Activated CD8-positive, alpha-beta memory T cell treated with anti-CD3 and anti-CD28 coated beads, Interleukin-2, amount 50 U/mL, for 48 hours (primary cell): ENCODE data around the gene PEX11G.
"Not testable (repeated sequence)": the region's sequence is repeated elsewhere in the genome, so short reads cannot be mapped to it uniquely, and the experiment has no call there.

ENCODE experiments used
- DNase-seq: peaks from one replicate; pipeline ENCODE4 v3.0.0-alpha.2; 2020

Gene PEX11G

DNA sequence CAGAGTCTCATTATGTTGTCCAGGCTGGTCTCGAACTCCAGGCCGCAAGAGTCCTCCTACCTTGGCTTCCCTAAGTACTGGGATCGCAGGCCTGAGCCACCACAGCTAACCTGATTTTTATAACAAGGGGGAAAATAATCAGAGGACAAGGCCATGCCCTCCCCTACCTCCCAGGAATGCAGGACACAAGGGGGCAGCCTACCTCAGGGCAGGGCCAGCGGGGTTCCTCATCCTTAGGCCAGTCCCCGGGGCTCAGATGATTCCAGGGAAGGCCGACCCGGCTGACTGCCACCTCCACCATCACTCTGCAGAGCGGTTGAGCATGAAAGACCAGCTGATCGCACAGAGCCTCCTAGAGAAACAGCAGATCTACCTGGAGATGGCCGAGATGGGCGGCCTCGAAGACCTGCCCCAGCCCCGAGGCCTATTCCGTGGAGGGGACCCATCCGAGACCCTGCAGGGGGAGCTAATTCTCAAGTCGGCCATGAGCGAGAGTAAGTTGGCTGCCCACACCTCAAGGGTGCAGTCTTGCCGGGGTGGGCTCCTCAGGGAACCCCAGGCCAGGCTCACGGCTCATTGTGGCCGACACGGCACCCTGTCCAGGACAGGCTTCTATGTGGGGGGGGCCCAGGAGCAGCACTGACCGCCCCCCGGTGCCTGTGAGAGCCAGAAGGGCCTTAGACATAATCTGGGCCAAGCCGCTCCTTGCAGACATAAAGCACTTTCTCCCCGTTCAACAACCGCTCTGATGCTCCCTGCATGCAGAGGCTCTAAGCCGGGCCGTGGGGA lies 26.8 kb downstream of the PEX11G start:
- DNase-seq, result no peak

DNA sequence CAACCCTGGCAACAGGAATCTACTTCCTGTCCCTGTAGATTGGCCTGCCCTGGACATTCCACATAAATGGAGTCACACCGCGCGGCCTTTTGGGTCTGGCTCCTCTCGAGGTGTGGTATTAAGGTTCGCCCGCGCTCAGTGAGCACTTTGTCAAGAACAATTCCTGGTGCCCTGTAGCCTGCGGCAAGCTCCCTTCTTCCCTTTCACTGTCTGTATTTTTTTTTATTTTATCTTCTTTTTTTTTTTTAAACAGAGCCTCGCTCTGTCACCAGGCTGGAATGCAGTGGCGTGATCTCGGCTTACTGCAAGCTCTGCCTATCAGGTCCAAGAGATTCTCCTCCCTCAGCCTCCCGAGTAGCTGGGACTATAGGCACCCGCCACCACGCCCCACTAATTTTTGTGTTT lies 28.3 kb downstream of the PEX11G start:
- DNase-seq, result no peak

DNA sequence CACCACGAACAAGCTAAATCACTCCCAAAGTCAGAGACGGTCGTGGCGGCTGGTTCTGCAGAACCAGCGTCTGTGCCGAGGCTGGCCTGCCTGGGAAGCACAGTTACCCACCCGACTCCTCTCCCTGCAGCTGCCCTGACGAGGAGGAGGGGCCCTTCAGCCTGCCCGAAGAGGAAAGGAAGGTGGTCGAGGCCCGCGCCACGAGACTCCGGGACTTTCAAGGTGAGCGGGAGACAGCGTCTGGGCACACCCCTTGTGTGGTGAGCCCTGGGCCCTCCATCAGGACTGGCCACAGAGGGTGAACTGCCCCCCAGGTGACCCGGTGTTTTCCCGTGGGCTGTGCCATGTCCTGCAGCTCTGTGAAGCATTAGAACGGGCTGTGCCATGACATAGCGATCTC lies 29.1 kb downstream of the PEX11G start:
- no peak for DNase-seq

DNA sequence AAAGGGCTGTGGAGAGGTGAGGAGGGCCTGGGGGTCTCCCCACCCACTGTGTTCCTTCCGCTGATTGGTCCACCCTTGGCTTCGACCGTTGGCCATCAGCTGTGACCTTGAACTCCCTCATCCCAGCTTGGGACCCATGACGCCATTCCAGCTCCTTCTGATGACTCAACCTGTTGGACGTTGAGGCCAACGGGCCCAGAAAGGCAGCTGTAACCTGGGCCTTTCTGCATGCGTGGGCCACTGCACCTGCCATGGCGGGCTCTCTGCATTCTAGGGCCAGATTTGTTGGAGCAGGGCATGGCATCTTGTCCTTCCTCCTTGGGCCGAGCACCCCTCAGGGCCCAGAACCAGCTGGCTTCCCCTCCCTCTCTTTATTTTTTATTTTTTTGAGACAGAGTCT lies 30.2 kb downstream of the PEX11G start:
- no peak for DNase-seq

DNA sequence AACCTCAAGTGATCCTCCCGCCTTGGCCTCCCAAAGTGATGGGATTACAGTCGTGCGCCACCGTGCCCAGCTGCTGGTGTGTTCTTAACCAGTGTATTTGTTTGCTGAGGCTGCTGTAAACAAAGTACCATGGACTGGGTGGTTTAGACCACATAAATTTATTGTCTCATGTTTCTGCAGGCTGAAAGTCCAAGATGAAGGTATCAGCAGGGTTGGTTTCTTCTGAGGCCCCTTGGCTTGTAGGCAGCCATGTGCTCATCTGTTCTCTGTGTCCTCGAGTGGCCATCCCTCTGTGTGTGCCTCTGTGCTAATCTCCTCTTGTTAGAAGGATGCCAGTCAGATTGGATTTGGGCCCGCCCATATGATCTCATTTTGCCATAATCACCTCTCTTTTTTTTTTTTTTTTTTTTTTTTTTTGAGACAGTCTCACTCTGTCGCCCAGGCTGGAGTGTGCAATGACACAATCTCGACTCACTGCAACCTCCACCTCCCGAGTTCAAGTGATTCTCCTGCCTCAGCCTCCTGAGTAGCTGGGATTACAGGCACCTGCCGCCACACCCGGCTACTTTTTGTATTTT lies 31.8 kb downstream of the PEX11G start:
- DNase-seq, result no peak

DNA sequence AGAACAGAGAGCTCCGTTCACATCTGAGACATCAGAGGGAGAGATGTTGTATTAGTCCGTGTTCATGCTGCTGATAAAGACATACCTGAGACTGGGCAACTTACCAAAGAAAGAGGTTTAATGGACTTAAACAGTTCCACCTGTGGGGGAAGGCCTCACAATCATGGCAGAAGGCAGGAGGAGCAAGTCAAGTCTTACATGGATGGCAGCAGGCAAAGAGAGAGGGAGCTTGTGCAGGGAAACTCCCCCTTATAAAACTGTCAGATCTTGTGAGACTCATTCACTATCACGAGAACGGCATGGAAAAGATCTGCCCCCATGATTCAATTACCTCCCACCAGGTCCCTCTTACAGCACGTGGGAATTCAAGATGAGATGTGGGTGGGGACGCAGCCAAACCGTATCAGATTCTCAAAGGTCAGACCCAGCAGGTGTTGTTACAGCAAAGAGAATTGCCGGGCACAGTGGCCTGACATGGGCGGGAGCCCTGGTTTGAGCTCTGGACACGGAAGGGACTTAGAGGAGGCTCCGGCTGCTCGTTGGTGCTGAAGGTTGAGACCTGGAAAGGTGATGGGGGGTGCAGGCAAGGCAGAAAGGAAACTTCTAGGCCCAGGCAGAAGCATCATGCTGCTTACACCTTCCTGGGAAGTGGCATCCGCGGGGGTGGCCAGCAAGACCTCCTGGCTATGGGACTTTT lies 33.1 kb downstream of the PEX11G start:
- DNase-seq, result no peak

DNA sequence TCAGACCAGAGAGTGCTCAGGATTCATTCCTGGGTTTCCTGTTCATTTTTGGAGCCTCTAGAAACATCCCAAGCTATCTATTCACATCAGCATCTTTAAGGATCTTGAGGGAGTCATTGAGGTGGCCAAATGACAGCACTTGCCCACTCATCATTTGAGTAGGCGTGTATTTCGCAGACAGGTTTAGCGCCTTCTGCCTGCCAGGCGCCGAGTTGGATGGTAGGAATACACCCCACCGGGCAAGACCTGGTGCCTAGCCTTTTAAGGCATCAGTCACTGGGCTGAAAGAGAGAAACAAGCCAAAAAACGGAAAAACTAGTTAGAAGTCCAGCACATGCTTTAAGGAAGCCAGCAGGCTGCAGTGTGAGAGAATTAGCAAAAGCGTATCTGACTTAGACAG lies 33.8 kb downstream of the PEX11G start:
- DNase-seq, result no peak

DNA sequence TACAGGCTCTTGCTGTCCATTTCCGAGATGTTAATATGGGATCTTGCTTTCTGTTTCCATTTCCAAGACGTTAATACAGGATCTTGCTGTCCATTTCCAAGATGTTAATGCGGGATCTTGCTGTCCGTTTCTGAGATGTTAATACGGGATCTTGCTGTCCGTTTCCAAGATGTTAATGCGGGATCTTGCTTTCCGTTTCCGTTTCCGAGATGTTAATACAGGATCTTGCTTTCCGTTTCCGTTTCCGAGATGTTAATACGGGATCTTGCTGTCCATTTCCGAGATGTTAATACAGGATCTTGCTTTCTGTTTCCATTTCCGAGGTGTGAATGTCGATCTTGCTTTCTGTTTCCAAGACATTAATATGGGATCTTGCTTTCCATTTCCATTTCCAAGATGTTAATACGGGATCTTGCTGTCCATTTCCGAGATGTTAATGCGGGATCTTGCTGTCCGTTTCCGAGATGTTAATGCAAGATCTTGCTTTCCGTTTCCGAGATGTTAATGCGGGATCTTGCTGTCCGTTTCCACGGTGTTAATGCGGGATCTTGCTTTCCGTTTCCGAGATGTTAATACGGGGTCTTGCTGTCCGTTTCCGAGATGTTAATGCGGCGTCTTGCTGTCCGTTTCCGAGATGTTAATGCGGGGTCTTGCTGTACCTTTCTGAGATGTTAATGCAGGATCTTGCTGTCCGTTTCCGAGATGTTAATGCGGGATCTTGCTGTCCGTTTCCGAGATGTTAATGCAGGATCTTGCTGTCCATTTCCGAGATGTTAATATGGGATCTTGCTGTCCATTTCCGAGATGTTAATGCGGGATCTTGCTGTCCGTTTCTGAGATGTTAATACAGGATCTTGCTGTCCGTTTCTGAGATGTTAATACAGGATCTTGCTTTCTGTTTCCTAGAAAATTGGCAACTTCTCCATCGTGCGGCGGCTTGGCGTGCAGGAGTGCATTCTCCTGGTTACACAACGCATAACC lies 38.3 kb downstream of the PEX11G start:
- no peak for DNase-seq

DNA sequence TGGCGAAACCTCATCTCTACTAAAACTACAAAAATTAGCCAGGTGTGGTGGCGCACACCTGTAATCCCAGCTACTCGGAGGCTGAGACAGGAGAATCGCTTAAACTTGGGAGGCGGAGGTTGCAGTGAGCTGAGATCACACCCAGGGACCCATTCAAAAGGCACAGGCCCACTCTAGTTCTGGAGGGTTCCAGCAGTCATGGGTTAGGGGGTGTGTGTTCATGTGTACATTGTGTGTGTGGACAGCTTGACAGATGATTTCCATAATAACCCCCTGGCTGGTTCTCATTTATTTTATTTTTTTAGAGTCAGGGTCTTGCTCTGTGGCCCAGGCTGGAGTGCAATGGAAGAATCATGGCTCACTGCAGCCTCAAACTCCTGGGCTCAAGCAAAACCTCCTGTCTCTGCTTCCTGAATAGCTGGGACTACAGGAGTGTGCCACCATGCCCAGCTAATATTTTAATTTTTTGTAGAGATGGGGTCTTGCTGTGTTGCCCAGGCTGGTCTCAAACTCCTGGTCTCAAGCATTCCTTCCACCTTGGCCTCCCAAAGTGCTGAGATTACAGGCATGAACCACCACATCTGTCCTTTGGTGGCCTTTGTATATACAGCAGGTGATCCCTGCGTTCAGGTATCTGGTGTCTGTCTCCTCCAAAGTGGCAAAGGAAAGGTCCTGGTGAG lies 39.3 kb downstream of the PEX11G start:
- DNase-seq, result not testable (repeated sequence)

DNA sequence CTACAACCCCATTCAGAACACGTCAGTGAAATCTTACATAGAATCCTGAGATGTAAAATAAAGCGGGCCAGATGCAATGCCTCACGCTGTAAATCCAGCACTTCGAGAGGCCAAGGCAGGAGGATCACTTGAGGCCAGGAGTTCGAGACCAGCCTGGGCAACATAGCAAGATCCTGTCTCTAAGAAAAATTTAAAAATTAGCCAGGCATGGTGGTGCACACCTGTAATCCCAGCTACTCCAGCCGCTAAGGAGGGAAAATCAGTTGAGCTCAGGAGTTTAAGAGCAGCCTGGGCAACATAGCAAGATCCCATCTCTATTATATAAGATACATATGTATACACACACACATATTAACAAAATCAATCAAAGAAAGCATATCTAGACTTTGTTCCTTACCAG lies 41.2 kb downstream of the PEX11G start:
- DNase-seq, result no peak

DNA sequence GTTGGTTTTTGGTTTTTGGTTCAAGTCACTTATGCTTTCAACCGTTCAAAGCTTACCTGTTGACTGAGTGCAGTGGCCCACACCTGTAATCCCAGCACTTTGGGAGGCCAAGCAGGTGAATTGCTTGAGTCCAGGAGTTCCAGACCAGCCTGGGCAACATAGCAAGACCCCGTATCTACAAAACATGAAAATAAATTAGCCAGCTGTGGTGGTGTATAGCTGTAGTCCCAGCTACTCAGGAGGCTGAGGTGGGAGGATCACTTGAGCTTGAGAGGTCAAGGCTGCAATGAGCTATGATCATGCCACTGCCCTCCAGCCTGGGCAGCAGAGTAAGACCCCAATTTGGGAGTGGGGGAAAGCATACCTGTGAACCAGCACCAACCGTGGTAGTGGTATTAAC lies 43.7 kb downstream of the PEX11G start:
- no peak for DNase-seq

DNA sequence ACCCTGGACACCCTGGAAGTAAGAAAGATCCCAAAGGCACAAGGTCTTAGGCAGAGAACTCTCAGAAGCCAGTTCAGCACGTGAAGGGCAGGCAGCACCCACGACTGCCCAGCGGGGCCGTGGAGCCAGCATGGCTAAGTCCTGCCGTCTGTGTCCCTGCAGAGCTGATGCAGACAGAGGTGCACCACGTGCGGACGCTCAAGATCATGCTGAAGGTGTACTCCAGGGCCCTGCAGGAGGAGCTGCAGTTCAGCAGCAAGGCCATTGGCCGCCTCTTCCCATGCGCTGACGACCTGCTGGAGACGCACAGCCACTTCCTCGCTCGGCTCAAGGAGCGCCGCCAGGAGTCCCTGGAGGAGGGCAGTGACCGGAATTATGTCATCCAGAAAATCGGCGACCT lies 44.8 kb downstream of the PEX11G start:
- no peak for DNase-seq

DNA sequence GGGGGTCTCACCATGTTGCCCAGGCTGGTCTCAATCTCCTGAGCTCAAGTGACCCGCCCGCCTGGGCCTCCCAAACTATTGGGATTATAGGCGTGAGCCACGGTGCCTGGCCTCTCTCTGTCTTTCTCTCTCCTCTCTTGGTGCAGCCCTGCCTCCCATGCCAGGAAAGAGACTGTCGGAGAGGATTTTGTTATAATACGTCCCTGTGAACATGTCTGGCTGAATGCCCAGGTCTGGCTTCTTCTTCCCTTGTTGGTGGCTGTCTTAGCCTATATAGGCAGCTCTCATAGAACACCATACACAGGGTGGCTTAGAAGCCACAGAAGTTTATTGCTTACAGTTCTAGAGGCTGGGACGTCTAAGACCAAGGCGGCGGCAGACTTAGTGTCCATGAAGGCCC lies 46.4 kb downstream of the PEX11G start:
- DNase-seq, result no peak

DNA sequence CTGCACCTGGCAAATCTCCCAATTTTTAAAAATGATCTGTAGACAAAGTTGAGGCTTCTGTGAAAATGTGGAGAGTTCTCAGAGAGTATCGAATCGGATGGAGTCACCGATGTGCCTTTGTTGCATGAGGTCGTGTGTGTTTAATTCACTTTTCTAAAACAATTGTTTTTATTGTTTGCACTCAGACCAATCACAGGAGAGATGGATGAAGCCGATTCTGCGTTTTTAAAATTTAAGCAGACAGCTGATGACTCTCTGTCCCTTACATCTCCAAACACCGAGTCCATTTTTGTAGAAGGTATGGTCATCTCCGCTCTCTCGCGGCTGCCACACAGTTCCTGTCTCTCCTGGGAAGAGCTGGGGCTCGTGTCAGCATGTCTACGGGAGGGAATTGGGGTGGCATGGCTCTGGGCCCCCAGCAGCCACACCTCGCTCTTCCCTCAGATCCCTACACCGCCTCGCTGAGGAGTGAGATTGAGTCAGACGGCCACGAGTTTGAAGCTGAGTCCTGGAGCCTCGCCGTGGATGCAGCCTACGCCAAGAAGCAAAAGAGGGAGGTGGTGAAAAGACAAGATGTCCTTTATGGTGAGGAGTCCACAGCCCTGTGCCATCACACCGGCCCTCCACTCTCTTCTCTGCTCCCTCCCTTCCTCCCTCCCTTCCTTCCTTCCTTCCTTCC lies 47.2 kb downstream of the PEX11G start:
- DNase-seq, result no peak

DNA sequence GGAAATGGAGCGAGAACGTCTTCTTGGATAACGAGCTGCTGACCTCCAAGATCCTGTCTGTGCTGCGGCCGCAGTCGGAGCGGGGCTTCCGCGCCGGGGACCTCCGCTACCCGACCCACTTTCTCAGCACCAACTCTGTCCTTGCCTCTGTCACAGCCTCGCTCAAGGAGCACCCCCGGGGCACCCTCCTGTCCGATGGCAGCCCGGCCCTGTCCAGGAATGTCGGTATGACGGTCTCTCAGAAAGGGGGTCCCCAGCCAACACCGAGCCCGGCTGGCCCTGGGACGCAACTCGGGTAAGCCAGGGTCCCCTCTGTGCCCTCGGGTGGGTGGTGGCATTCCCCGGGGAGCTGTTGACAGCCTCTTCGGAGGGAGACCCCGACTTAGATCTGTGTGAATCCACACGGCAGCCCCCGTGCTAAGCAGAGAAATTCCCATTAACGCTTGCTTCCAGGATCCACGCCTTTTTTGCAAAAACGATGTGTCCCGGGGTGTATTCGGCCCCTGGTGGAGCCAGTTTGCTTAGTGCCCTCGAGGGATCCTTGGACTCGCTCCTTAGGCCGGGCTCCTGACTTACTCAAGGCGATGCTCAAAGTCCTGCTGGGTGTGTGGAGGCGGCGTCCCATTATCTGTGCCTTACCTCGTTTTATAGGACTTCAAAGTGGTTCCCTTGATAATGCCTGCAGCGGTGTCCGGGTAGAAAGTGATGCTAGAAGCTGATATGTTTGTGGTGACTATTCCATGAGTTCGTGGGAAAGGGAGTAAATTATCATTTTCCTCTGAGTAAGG lies 48.5 kb downstream of the PEX11G start:
- no peak for DNase-seq

DNA sequence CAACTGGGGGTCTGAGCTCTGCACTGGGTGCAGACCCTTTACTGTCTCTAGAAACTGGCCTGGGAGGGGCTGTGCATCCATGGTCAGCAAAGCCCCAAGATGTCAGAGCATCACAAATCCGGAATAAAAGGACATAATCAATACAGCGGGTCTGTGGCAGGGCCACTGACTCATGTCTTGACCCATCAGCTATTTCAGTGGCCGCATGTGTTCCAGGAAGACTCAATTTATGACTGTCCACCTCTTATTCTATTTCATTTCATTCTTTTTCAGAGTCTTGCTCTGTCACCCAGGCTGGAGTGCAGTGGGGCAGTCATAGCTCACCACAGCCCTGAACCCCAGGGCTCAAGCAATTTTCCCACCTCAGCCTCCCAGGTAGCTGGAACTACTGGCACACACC lies 53.2 kb downstream of the PEX11G start:
- DNase-seq, result no peak

DNA sequence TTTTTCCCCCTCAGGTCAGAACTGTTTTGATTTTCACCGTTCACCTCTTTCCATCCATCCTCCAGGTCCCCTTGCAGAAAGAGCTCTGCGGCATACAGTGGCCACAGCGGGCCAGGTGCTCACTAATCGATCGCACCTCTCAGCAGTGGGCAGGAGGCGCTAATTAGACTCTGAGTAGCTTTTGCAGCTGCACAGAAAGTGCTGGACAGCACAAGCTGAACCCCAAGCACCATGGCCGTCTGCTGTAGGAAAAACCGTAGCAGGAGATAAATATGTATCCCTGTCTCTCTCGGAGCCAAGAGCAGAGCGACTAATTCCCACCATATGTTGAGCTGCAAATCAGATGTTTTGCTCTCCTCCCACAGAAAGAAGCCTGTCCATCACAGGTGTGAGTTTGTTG lies 54.4 kb downstream of the PEX11G start:
- no peak for DNase-seq

DNA sequence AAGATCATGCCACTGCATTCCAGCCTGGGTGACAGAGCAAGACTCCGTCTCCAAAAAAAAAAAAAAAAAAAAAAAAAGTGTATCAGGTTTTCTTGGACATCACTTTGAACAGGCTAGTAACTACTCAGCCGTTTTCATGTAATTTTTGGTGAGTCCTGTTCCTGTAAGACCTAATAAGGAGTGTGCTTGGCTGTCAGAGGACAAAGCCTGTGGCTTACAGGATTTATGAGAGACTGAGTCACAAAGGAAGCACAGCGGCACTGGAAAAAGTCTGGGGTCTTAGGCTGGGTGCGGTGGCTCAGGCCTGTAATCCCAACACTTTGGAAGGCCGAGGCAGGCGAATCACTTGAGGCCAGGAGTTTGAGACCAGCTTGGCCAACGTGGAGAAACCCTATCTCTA lies 55.4 kb downstream of the PEX11G start:
- DNase-seq, result not testable (repeated sequence)

DNA sequence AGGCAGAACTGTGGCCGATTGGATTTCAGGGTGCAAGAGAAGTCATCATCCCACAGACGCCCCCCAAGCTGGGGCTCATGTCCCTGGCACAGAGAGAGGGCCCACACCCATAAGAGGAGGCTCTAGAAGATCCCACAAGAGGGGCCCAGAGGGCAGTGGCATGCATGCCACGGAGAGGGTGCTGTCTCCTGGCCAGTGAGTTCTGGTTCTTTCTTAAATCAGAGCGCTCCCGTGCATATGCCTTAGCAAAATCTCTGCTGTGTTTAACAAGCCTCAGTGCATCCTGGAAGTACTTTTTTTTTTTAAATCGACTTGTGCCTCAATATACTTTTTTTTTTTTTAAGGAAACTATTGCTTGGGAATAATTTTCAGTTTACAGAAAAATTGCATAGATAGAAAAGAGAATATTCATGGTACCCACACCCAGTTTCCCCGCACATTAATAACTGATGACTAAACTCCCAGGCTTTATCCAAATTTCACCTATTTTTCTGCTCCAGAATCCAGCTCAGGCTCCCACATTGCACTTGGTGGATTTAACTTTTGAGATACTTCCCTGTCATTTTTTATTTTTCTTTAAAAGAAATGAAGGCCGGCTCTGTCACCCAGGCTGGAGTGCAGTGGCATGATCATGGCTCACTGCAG lies 59.1 kb downstream of the PEX11G start:
- DNase-seq, result no peak

DNA sequence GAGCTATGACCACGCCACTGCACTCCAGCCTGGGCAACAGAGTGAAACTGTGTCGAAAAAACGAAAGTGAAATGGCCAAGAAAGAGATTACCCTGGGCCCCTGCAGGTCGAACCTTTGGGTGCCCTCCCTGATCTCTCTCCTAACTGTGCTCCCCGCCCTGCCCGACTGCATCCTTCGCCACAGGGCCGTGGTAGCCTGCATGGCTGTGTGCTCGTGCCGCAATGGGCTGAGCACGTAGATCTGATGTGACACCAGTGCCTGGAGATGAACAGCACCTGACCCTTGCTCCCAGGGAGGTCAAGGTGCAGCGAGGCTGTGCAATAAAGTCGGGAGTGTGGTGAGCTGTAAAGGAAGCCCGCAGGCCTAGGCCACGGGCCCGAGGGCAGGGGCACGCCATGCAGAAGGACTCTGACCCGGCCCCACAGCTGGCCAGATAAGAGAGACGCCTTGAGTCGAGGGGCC lies 60.2 kb downstream of the PEX11G start:
- no peak for DNase-seq
